Choroid plexus epithelial cell (primary cell): ENCODE measurements around the gene RNF19B.
A peak's percentile ranks its signal among the peaks of the same experiment; 100 is the strongest.

ENCODE experiments used
- DNase-seq: peaks from one replicate; pipeline ENCODE4 v3.0.0-alpha.2; 2010; ENCODE audit warnings: low read depth
- H3K4me3 ChIP-seq: 2 replicates; pipeline ENCODE4 v1.5.1; 2011; ENCODE audit warnings: low read depth, mild to moderate bottlenecking, control low read depth, low read length, moderate library complexity
- TF ChIP-seq, protein P1 (sequence below): conservative IDR thresholded peaks from 2 replicates; pipeline ENCODE4 v1.5.1; 2011; ENCODE audit warnings: low read depth, mild to moderate bottlenecking, control low read depth, inconsistent platforms, low read length, moderate library complexity

Gene RNF19B

DNA sequence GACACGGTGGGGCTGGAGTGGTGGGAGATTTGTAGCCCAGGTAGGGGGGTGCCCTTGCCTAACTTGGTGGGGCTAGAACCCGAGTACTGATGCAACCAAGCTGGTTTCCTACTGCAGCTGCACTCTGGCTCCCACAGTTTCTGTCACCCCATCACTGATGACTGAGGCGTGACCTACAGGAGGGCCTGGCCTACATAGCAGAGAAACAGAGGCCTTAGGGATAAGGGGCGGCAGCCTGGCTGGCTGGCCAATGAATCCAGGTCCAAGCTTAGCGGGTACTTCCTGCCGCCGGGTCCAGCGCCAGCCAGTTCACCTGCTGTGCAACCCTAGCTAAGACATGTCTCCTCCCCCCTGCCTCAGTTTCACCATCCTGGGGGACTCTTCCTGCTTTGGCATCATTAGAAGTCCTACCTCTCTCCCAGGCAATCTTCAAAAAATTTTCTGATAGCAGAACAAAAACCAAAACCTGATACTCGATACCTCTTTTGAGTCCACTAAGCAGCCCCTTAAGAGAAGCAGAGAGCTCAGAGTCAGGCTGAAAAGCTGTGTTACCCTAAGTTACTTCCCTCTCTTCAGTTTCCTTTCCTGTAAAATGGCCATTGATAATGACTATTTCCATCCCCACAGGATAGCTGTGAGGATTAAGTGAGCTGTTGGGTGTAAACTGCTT is 27.3 kb upstream of the RNF19B start:
- TF ChIP-seq, protein P1, sequence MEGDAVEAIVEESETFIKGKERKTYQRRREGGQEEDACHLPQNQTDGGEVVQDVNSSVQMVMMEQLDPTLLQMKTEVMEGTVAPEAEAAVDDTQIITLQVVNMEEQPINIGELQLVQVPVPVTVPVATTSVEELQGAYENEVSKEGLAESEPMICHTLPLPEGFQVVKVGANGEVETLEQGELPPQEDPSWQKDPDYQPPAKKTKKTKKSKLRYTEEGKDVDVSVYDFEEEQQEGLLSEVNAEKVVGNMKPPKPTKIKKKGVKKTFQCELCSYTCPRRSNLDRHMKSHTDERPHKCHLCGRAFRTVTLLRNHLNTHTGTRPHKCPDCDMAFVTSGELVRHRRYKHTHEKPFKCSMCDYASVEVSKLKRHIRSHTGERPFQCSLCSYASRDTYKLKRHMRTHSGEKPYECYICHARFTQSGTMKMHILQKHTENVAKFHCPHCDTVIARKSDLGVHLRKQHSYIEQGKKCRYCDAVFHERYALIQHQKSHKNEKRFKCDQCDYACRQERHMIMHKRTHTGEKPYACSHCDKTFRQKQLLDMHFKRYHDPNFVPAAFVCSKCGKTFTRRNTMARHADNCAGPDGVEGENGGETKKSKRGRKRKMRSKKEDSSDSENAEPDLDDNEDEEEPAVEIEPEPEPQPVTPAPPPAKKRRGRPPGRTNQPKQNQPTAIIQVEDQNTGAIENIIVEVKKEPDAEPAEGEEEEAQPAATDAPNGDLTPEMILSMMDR, result no peak
- DNase-seq, result no peak
- H3K4me3 ChIP-seq, result no peak overlapping the region

DNA sequence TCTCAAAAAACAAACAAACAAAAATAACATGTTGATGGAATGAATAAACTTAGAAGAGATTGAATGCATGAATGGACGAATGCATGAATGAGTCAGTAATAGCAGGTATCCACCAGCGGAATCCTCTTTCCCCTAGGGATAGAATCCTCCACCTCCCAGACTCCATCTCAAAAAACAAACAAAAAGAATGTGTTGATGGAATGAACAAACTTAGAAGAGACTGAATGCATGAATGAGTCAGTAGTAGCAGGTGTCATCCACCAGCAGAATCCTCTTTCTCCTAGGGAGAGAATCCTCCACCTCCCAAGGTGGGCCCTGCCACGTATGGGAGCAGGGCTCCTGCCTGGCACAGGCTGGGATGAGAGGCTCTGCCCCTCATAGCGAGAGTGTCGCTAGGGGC is 26.8 kb upstream of the RNF19B start:
- TF ChIP-seq, protein P1, result no peak
- no peak for DNase-seq
- no peak overlapping the region for H3K4me3 ChIP-seq

DNA sequence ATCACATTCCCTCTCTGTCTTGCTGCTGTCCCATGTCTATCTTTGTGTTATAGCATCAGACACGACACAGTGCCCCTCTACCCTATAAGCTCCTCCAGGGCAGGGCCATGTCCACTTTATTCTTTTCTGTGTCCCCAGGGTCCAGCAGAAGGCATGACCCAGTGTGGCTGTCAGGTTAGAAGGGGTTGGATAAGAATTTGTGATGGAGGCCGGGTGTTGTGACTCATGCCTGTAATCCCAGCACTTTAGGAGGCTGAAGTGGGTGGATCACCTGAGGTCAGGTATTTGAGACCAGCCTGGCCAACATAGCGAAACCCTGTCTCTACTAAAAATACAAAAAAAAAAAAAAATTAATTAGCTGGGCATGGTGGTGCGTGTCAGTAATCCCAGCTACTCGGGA is 26.3 kb upstream of the RNF19B start:
- no peak overlapping the region for H3K4me3 ChIP-seq
- TF ChIP-seq, protein P1, result no peak

DNA sequence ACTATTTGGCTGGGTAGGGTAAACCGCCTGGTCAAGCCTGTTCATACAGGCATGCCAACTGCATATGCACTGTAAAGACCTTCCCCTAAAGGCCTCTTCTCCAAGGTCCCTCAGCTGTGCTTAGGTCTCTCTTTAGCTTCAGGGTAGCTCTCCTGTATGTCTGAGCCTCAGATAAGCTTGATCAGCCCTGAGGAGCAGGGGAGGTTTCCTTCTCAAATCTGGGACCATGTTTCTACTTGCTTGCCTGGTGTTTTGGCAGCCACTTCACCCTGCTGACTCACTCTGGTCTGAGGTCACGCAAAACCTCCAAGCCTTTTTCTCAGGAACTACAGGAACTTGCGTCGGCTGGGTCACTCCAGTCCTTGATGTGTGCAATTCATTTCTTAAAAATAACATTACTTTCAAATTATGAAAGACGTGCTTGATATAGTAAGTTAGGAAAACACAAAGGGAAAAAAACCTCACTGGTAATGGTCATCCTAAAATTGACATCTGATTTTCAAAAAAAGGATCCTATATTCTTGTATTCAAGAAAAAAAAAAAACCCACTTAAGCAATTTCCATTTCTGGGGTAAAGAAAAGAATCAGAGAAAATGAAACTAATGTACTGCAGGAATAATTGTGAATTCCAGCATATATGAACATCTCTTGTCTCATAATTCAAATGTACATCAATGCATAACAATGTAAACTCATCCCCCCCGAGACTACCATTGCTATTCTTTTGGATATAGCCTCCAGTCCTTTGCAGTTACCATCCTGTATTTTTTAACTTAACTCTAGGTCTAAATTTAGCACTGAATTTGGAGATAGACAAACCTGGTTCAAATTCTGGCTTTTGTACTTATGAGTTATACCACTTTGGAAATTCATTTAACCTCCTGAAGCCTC is 24.8 kb upstream of the RNF19B start:
- TF ChIP-seq, protein P1, result no peak
- peak overlapping the region; percentile 1 for H3K4me3 ChIP-seq
- DNase-seq, result peak; percentile 99

More for the DNA sequence above, 26.3 kb upstream of the RNF19B start:
- no peak for DNase-seq

DNA sequence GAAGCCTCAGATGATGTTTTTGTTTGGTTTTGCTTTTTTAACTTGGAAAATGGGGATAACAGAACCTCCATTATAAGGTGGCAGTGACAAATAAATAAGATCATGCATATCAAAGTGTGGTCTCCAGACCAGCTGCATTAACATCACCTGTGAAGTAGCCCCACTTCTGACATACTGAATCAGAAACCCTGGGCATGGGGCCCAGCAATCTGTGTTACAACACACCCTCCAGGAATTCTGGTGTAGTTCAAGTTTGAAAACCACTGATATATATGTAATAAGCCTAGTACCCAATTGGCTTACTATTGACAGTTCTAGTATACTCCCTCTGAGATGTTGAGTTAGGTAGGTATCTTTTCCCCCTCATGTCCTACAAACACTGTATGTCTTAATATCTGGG is 24.1 kb upstream of the RNF19B start:
- H3K4me3 ChIP-seq, result no peak overlapping the region
- TF ChIP-seq, protein P1, result peak; percentile 6
- peak; percentile 90 for DNase-seq

DNA sequence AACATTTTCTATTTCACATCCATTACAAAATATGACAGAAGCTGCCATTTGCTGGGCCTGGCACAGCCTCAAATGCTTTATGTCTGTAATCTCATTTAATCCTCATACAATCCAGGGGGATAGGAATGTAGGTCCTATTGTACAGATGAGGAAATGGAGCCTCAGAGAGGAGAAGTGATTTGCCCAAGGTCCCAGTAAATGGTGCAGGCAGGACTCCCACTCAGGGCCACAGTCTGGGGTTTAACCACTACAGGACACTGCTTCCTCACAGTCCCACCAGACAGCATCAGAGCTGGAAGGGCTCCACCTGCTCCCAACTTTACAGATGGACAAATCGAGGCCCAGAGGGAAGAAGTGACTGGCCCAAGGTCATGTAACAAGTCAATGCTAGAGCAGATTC is 20.6 kb upstream of the RNF19B start:
- H3K4me3 ChIP-seq, result no peak overlapping the region
- TF ChIP-seq, protein P1, result no peak
- no peak for DNase-seq
